Activated T-cell treated with anti-CD3 and anti-CD28 coated beads, Interleukin-2, amount 50 U/mL, for 24 hours (primary cell): ENCODE data around the gene ARX.

Experiments used
- DNase-seq: peaks from one replicate; pipeline ENCODE4 v3.0.0-alpha.2; 2020
- H3K27ac Mint-ChIP-seq: 2 replicates; pipeline ENCODE4 v1.8.0; 2020; ENCODE audit warnings: mild to moderate bottlenecking, mixed read lengths
- H3K27me3 Mint-ChIP-seq: 2 replicates; pipeline ENCODE4 v1.8.0; 2020; ENCODE audit warnings: mixed read lengths
- H3K36me3 Mint-ChIP-seq: 2 replicates; pipeline ENCODE4 v1.8.0; 2020; ENCODE audit warnings: low read depth, mixed read lengths
- H3K4me1 Mint-ChIP-seq: 2 replicates; pipeline ENCODE4 v1.8.0; 2020; ENCODE audit warnings: low read depth, mixed read lengths
- H3K4me3 Mint-ChIP-seq: 2 replicates; pipeline ENCODE4 v1.8.0; 2020; ENCODE audit warnings: mild to moderate bottlenecking, moderate library complexity, mixed read lengths
- H3K9me3 Mint-ChIP-seq: 2 replicates; pipeline ENCODE4 v1.8.0; 2020; ENCODE audit warnings: mixed read lengths

ARX gene

DNA sequence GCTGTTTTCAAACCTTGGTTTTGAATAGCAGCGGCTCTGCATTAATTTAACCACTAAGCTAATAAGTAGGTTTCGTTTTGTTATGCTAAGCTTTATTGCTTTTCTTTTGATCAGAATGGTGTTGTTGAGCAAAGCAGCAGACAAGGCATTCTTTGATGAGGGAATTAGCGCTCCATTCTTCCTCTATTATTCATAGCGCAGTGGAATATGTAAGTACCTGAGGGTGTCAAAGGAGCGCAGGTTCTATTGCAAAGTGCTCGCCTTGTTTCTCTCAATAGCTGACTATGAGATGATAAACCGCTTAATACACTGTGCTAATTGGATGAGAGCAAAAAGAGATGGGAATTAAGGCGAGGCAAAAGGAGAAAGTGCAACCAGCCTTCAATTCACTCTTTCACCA, 16.3 kb downstream of the ARX start:
- Mint-ChIP-seq H3K36me3 (peaks cover 7% of the 10 kb centered on the region), H3K9me3 (no peaks in the 10 kb centered on the region), H3K27ac (no peak overlapping the region), H3K27me3 (peaks cover 68% of the 10 kb centered on the region), H3K4me3 (no peak overlapping the region), H3K4me1 (peaks cover 6% of the 10 kb centered on the region)
- DNase-seq: no peak

GRCh38 chrX:24996096-24996709, 19.6 kb downstream of the ARX start:
- peaks cover 9% of the 10 kb centered on the region for H3K36me3 Mint-ChIP-seq
- no peak for DNase-seq
- no peaks in the 10 kb centered on the region for H3K4me1 Mint-ChIP-seq
- no peak overlapping the region for H3K27ac Mint-ChIP-seq
- no peak overlapping the region for H3K4me3 Mint-ChIP-seq
- H3K9me3 Mint-ChIP-seq: no peaks in the 10 kb centered on the region
- H3K27me3 Mint-ChIP-seq: peaks cover 67% of the 10 kb centered on the region

DNA sequence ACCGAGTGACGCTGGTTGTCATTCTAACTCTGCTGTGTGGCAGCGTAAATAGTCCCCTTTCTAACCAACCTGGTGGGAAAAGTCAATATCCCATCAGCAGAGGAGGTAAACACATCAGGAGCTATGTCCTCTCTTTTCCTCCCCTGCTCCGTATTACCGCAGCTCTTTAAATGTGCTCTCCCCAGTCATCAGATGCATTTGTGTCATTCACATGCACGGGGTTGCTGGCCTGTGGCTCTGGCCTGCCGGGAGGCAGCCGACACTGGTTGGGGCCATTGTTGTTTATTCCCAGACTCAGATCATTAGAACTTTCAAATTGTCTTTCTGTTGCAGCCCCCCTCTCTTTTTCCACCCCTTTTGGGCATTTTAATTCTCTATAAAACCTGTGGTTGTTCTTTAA, 21.9 kb downstream of the ARX start:
- no peak for DNase-seq
- no peak overlapping the region for H3K27ac Mint-ChIP-seq
- peaks cover 17% of the 10 kb centered on the region for H3K36me3 Mint-ChIP-seq
- no peaks in the 10 kb centered on the region for H3K4me1 Mint-ChIP-seq
- no peak overlapping the region for H3K4me3 Mint-ChIP-seq
- peaks cover 54% of the 10 kb centered on the region for H3K27me3 Mint-ChIP-seq
- no peaks in the 10 kb centered on the region for H3K9me3 Mint-ChIP-seq

DNA sequence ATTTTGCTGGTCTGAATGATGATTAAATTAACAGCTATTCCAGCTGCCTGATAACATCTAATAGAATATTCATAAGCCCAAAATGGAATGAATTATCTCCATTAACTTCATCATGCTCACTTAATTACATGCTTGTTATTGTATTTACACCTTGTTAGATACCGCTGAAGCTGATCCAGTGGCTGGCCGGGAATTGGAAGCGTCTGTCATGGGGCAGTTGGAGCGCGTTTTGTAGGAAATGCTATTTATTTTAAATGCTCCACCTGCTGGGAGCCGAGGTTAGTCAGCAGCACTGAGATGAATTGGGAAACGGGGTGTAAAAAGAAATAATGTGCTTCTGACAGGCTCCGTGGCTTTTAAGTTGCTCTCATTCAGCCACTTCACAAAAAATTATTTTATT, 25.2 kb downstream of the ARX start:
- Mint-ChIP-seq H3K27ac (no peak overlapping the region), H3K4me3 (no peak overlapping the region), H3K9me3 (no peaks in the 10 kb centered on the region), H3K36me3 (peaks cover 26% of the 10 kb centered on the region), H3K4me1 (no peaks in the 10 kb centered on the region), H3K27me3 (peaks cover 43% of the 10 kb centered on the region)
- DNase-seq: no peak

DNA sequence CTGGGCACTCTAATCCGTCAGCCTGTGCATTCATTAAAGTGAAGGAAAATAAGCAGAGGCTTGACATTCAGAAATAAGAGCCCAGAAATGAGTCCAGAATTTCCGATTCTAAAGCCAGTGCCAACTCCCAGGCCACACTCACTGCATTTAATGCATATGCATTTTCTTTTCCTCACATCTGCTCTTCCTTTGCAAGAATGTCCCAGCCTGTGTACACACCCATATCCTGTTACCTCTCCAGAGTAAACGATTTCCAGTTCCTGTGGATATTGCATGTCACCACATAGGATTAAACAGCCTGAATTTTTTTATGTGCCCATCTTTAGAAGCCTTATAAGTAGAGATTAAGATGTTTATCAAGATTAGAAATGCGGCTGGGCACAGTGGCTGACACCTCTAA, 27.5 kb downstream of the ARX start:
- peaks cover 33% of the 10 kb centered on the region for H3K36me3 Mint-ChIP-seq
- peaks cover 28% of the 10 kb centered on the region for H3K27me3 Mint-ChIP-seq
- DNase-seq: no peak
- H3K4me3 Mint-ChIP-seq: no peak overlapping the region
- H3K27ac Mint-ChIP-seq: no peak overlapping the region
- no peaks in the 10 kb centered on the region for H3K4me1 Mint-ChIP-seq
- H3K9me3 Mint-ChIP-seq: no peaks in the 10 kb centered on the region

GRCh38 chrX:24987731-24988130, 28.0 kb downstream of the ARX start:
- H3K36me3 Mint-ChIP-seq: peaks cover 33% of the 10 kb centered on the region
- no peak overlapping the region for H3K4me3 Mint-ChIP-seq
- no peak overlapping the region for H3K27ac Mint-ChIP-seq
- H3K27me3 Mint-ChIP-seq: peaks cover 25% of the 10 kb centered on the region
- DNase-seq: no peak
- H3K4me1 Mint-ChIP-seq: no peaks in the 10 kb centered on the region
- H3K9me3 Mint-ChIP-seq: no peaks in the 10 kb centered on the region

- DNase-seq: no peak
- Mint-ChIP-seq H3K27ac (no peak overlapping the region), H3K4me3 (no peak overlapping the region)
Measured at GRCh38 chrX:24985120-24985519, 30.6 kb downstream of the ARX start.

DNA sequence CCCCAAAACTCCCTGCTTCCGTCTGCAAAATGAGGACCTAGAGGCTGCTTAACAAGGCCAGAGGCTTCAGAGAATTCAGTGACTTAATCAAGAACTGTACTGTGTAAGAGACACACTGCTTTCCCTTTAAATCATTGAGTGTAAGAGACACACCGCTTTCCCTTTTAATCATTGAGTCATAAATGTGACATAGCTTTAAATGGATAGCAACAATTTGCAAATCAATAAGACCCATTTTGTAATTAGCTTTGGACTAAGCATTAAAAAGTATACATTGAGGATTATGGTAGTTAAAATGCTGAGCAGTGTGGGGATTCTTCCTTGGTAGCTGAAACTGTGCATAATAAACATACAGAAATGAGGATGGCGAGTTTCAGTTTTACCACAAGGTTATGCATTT, 31.8 kb downstream of the ARX start:
- Mint-ChIP-seq H3K4me3 (no peak overlapping the region), H3K9me3 (no peaks in the 10 kb centered on the region), H3K4me1 (no peaks in the 10 kb centered on the region), H3K27ac (no peak overlapping the region), H3K36me3 (peaks cover 30% of the 10 kb centered on the region), H3K27me3 (peaks cover 20% of the 10 kb centered on the region)
- DNase-seq: no peak

More at GRCh38 chrX:24985120-24985519, 30.6 kb downstream of the ARX start:
- H3K27me3 Mint-ChIP-seq: peaks cover 20% of the 10 kb centered on the region
- H3K4me1 Mint-ChIP-seq: no peaks in the 10 kb centered on the region
- H3K9me3 Mint-ChIP-seq: no peaks in the 10 kb centered on the region
- H3K36me3 Mint-ChIP-seq: peaks cover 29% of the 10 kb centered on the region

DNA sequence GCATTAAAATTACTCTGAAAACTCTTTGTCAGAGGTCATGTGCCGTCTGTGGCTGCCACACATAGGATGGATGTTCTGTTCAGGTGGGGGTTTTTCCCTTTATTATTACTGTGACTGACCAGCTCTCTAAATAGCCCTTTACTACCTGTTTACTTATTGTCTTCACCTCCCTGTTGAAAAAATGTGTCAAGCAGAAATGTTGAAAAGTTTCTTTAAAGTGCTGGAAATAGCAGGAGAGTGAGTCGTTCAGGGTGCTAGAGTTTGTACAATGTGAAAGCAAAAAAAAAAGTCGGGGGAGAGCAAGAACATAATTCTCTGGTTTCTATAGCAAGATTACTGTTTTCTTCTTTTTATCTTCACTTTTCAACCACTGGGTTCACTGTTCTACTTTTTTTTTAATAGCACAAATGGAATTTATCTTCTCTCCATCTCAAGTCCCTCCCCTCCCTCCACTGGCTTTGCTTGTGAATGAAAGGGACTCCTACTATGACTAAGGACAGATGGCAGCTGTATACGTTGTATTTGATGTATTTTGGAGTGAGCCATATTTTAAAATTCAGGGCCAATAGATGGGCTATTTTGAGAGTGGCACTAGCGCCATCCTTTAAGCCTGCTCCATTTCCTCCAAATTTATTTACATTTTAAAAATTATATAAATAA, 33.3 kb downstream of the ARX start:
- DNase-seq: no peak
- no peak overlapping the region for H3K27ac Mint-ChIP-seq
- H3K36me3 Mint-ChIP-seq: peaks cover 23% of the 10 kb centered on the region
- no peaks in the 10 kb centered on the region for H3K9me3 Mint-ChIP-seq
- H3K27me3 Mint-ChIP-seq: peaks cover 20% of the 10 kb centered on the region
- H3K4me3 Mint-ChIP-seq: no peak overlapping the region
- H3K4me1 Mint-ChIP-seq: no peaks in the 10 kb centered on the region

DNA sequence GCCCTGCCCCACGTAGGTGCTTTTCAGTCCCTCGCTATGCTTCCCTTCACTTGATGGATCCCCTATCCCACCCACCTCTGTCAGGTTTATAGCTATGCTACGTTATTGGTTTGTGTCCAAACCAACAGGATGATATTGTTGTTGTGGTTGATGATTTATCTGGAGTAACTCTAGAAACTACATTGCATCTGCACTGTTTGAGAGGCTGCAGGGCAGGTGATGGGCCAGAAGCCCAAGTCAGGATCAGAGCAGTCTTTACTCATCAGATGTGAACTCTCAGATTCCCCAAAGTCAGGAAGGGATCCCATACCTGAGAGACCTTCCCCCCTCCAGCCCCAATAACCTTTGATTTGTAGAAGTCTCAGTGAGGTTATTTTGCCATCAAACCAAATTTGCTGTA, 34.7 kb downstream of the ARX start:
- no peak overlapping the region for H3K27ac Mint-ChIP-seq
- no peak overlapping the region for H3K4me3 Mint-ChIP-seq
- peaks cover 16% of the 10 kb centered on the region for H3K36me3 Mint-ChIP-seq
- H3K27me3 Mint-ChIP-seq: peaks cover 16% of the 10 kb centered on the region
- no peaks in the 10 kb centered on the region for H3K4me1 Mint-ChIP-seq
- DNase-seq: no peak
- no peaks in the 10 kb centered on the region for H3K9me3 Mint-ChIP-seq

DNA sequence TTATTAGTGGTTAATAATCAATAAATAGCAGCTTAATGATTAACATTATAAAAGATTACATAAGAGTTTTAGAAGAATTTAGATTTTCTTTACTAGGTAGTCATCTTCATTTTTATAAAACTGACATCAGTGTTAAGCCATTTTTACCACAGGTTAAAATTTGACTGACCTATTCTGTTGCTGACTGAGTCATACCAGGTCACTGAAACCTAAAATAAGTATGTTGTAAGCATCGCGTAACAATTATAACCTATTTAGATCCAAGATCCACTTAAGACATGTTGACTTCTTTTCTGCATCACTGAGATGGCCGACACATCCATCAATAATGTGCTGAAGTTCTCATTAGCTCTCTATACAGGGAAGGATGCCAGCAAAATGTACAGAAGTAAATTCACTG, 36.7 kb downstream of the ARX start:
- no peaks in the 10 kb centered on the region for H3K9me3 Mint-ChIP-seq
- H3K4me1 Mint-ChIP-seq: no peaks in the 10 kb centered on the region
- peaks cover 9% of the 10 kb centered on the region for H3K36me3 Mint-ChIP-seq
- H3K27me3 Mint-ChIP-seq: peaks cover 21% of the 10 kb centered on the region
- no peak overlapping the region for H3K27ac Mint-ChIP-seq
- DNase-seq: no peak
- H3K4me3 Mint-ChIP-seq: no peak overlapping the region

DNA sequence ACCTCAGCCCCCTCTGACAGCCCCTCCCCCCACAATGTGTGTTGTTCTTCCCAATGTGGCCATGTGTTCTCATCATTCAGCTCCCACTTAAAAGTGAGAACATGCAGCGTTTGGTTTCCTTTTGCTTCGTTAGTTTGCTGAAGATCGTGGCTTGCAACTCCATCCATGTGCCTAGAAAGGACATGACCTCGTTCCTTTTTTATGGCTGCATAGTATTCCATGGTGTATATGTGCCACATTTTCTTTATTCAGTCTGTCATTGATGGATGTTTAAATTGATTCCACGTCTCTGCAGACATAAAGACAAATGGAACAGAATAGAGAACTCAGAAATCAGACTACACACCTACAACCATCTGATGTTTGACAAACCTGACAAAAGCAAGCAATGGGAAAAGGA, 46.0 kb downstream of the ARX start:
- peaks cover 31% of the 10 kb centered on the region for H3K36me3 Mint-ChIP-seq
- no peak for DNase-seq
- H3K4me1 Mint-ChIP-seq: no peaks in the 10 kb centered on the region
- no peak overlapping the region for H3K4me3 Mint-ChIP-seq
- H3K27ac Mint-ChIP-seq: no peak overlapping the region
- H3K27me3 Mint-ChIP-seq: peaks cover 15% of the 10 kb centered on the region
- no peaks in the 10 kb centered on the region for H3K9me3 Mint-ChIP-seq

- H3K4me3 Mint-ChIP-seq: no peak overlapping the region
- peaks cover 6% of the 10 kb centered on the region for H3K27me3 Mint-ChIP-seq
- no peak overlapping the region for H3K27ac Mint-ChIP-seq
- peaks cover 23% of the 10 kb centered on the region for H3K36me3 Mint-ChIP-seq
- H3K4me1 Mint-ChIP-seq: no peaks in the 10 kb centered on the region
- DNase-seq: no peak
- no peaks in the 10 kb centered on the region for H3K9me3 Mint-ChIP-seq
Measured at GRCh38 chrX:24965372-24965771, 50.4 kb downstream of the ARX start.

DNA sequence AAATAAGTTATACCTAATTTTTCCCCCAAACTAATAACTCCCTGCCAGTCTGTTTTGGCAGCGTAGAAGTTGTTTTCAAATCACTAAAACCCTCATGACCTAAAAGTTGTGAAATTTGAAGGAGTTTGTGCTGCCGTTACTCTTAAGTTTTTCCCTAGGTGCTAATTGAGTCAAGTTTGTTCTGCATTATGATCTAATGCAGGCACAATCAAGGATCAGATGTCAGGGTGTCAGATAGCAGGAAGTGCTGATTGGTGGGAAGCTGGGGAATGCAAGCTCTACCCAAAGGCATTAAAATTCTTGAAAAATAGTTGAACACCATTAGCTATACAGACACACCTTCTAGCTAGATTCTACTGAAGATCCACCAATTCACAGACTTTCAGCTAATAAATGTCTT, 51.9 kb downstream of the ARX start:
- H3K27ac Mint-ChIP-seq: no peak overlapping the region
- H3K36me3 Mint-ChIP-seq: peaks cover 13% of the 10 kb centered on the region
- no peaks in the 10 kb centered on the region for H3K4me1 Mint-ChIP-seq
- no peak overlapping the region for H3K4me3 Mint-ChIP-seq
- peaks cover 5% of the 10 kb centered on the region for H3K27me3 Mint-ChIP-seq
- DNase-seq: no peak
- H3K9me3 Mint-ChIP-seq: no peaks in the 10 kb centered on the region

- H3K4me3 Mint-ChIP-seq: no peak overlapping the region
- peaks cover 10% of the 10 kb centered on the region for H3K36me3 Mint-ChIP-seq
- no peak for DNase-seq
- peaks cover 7% of the 10 kb centered on the region for H3K27me3 Mint-ChIP-seq
- H3K9me3 Mint-ChIP-seq: no peaks in the 10 kb centered on the region
- H3K27ac Mint-ChIP-seq: no peak overlapping the region
- H3K4me1 Mint-ChIP-seq: no peaks in the 10 kb centered on the region
Measured at GRCh38 chrX:24961809-24962208, 54.0 kb downstream of the ARX start.
